Measurements from ENCODE around the gene GOLGA7B. TPM values are rescaled to one million over a fixed set of nuclear protein-coding genes. Genes with fewer than 3 reads are reported as not detected.
A peak's percentile ranks its signal among the peaks of the same experiment; 100 is the strongest.

The GOLGA7B gene
- total and polyA plus RNA-seq, 9 of the 15 experiments (the other 6 are each of a cell fraction or from before 2014, with no cell fraction given), result 0.03 to 0.07 (median 0.04) TPM; not detected in 3

- TF ChIP-seq ZFP36 (IDR thresholded peaks at IDR 0.05; ENCODE audit: low read depth, low read length, partially characterized antibody) (peak; percentile 64), RFX7 (CRISPR knock-in tag; IDR thresholded peaks at IDR 0.05) (no peak), PHB2 (IDR thresholded peaks at IDR 0.05; ENCODE audit: low read depth) (no peak), KDM1A (IDR thresholded peaks at IDR 0.05) (peak in 1 of 2 experiments; percentile 16; a peak in 1 of 4 replicates)
Observed at GRCh38 chr10:97825020-97825760, 24.5 kb upstream of the GOLGA7B start (continued).

- H3K4me3 ChIP-seq, result no peak overlapping the region
- H3K27ac ChIP-seq (ENCODE audit: extremely low read depth, low read depth, low read length), result no peak overlapping the region
- no peak overlapping the region for H3K4me2 ChIP-seq (ENCODE audit: insufficient read depth, low read length)
- TF ChIP-seq BCLAF1 (IDR thresholded peaks at IDR 0.05; ENCODE audit: borderline replicate concordance in 1 of 2, control insufficient read depth in 1 of 2, low read depth in 2 of 2, low read length in 1 of 2) (no peak), MAFF (IDR thresholded peaks at IDR 0.05; ENCODE audit: low read length) (no peak)
- no peaks in the 10 kb centered on the region for H3K9me1 ChIP-seq (ENCODE audit: control insufficient read depth, insufficient read depth, low read length)
- BruUV-seq (replicated peaks), result no TSS peak
- in situ Hi-C loops (cut with MboI), result no loop called here
- no peak overlapping the region for H2AFZ ChIP-seq (ENCODE audit: low read depth, low read length)
- FAIRE-seq (no peak), DNase-seq (ENCODE audit: extremely low read depth in 1 of 4, low spot score in 3 of 4) (no peak), ATAC-seq (no peak)
- intact Hi-C loops (cut with micrococcal nuclease), result no loop called here
- H3K9ac ChIP-seq (ENCODE audit: insufficient read depth in 1 of 2, low read depth in 2 of 2, low read length in 2 of 2), result no peak overlapping the region
- peaks cover 0 to 6% of the 10 kb centered on the region in 2 experiments; a peak in 2 of 5 replicates for H3K4me1 ChIP-seq (replicated peaks in 1 of 2; ENCODE audit: control insufficient read depth in 2 of 2, insufficient read depth in 2 of 2, low read length in 2 of 2)
- no CpG with 5 or more reads among the region's 1 CpG for WGBS (ENCODE audit: insufficient coverage, low coverage, missing lambda C conversion rate)
- no peaks in the 10 kb centered on the region for H4K20me1 ChIP-seq (replicated peaks; ENCODE audit: control insufficient read depth, insufficient read depth, low read length)
- no peaks in the 10 kb centered on the region for H3K36me3 ChIP-seq (ENCODE audit: control insufficient read depth, insufficient read depth, low read length)
- CTCF ChIA-PET (ENCODE audit: low intra/inter-chr PET ratio), result no interaction called here
- no peaks in the 10 kb centered on the region for H3K79me2 ChIP-seq (ENCODE audit: control insufficient read depth, insufficient read depth, low read length)
- H3K9me3 ChIP-seq (replicated peaks; ENCODE audit: control insufficient read depth, insufficient read depth, low read depth, low read length), result no peaks in the 10 kb centered on the region
- peaks cover 0 to 29% of the 10 kb centered on the region in 2 experiments; a peak in 3 of 5 replicates for H3K27me3 ChIP-seq (ENCODE audit: control insufficient read depth in 2 of 2, insufficient read depth in 2 of 2, low read length in 2 of 2)
- POLR2A ChIA-PET, result interaction anchor here (0.6 kb wide), 1 partner anchor 152 kb away, joined by 4 read pairs; no protein-coding TSS in a partner anchor
Observed at GRCh38 chr10:97826892-97827291, 22.8 kb upstream of the GOLGA7B start.

All from K562 (cell line).